NCI-H128 (cell line): ENCODE data around the gene MYORG.
"Not testable (repeated sequence)": the region's sequence is repeated elsewhere in the genome, so short reads cannot be mapped to it uniquely, and the experiment has no call there.

Experiments
- DNase-seq: peaks from one replicate; lab custom pipeline; 2025; ENCODE audit not compliant: unreplicated experiment; lab: John Stamatoyannopoulos, UW

Gene MYORG

DNA sequence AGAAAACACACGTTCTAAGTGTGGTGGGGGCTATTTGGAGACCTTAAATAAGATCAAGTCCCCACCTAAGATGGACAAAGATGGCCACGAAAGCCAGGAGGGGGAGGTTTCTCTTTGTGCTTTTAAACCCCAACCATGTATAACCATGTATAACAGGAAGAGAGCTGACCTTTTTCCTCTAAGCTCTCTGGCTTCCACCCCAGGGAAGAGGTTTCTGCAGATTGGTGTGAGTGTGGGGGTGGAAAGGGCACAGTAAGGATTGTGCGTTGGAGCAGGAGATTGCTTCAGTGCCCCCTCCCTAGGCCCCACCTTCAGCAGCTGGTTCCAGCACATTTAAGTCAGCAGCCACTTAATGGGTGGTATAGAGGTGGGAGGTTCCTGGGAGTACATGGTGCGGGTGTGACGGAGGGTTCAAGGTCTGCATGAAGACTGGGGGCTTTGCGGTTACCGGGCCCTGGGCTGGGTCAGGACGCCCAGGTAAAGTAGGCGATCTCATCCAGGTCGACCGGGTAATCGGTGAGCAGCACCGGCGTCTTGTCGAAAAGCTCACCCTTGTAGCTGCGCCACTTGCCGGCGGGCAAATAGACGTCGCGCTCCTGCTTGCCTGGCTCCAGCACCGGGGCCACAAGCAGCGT lies 6.2 kb downstream of the MYORG start:
- no peak for DNase-seq

DNA sequence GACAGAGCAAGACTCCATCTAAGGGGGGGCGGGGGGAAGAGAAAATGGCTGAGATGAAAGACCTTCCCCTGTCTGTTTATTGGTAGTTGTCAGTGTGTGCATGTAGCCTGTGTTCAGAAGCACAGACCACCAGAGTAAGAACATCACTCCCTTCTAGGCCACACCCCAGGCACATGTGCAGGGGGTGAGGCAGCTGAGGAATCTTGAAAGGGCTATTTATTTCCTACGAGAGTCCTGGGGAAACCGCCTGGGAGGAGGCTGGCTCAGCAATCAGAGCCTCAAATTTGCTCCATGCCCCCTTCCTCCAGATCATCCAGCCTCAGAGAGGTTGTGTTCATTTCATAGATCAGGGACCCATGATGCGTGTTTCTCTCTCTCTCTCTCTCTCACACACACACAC lies 7.1 kb downstream of the MYORG start:
- no peak for DNase-seq

DNA sequence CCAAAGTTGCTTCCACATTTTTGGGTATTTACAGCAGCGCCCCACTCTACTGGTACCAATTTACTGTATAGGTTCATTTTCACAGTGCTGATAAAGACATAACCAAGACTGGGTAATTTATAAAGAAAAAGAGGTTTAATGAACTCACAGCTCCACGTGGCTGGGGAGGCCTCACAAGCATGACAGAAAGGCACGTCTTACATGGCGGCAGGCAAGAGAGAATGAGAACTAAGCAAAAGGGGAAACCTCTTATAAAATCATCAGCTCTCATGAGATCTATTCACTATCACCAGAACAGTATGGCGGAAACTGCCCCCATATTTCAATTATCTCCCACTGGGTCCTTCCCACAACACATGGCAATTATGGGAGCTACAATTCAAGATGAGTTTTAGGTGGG lies 7.9 kb downstream of the MYORG start:
- not testable (repeated sequence) for DNase-seq

DNA sequence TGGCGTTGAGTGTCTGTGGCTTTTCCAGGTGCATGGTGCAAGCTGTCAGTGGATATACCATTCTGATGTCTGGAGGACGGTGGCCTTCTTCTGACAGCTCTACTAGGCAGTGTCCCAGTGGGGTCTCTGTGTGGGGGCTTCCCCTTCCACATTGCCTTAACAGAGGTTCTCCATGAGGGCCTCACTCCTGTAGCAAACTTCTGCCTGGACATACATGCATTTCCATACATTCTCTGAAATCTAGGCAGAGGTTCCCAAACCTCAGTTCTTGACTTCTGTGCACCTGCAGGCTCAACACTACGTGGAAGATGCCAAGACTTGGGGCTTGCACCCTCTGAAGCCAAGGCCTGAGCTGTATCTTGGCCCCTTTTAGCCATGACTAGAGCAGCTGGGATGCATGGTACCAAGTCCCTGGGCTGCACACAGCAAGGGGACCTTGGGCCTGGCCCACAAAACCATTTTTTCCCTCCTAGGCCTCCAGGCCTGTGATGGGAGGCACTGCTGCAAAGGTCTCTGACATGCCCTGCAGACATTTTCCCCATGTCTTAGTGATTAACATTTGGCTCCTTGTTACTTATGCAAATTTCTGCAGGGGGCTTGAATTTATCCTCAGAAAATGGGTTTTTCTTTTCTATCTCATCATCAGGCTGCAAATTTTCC lies 8.8 kb downstream of the MYORG start:
- not testable (repeated sequence) for DNase-seq

DNA sequence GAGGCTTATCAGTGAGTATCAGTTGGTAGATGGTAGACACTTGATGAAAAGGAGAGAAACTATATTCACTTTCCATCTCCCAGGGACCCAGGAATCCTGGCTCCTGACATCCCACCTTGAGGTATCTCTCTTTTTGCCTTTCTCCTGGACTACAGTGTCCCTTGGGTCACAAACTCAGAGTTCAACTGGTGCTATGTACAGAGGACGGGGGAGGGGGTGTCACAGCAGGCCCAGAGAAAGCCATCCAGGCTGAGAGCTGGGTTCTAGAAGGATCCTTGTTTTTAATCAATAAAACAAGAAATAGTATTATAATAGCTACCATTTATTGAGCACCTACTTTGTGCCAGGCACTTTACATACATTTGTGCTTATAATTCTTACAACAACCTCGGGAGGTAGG lies 10.3 kb downstream of the MYORG start:
- DNase-seq = no peak

DNA sequence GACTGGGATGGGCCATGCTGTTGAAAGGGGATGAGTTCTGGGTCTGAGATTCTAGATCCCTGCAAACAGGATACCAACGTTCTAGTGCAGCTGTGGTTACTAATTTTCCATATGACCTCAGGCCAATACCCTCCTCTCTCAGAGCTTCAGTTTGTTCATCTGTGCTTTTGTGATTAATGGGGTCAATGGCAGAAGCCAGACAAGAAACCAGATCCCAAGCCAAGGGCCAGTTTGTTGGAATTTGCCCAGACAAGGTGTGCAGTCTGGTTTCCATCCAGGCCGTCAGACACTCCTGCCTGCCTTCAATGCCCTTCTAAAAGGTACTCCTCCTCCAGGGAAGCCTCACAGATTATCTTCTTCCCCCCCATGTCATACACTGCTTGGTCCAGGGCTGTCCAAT lies 11.4 kb downstream of the MYORG start:
- DNase-seq = no peak

DNA sequence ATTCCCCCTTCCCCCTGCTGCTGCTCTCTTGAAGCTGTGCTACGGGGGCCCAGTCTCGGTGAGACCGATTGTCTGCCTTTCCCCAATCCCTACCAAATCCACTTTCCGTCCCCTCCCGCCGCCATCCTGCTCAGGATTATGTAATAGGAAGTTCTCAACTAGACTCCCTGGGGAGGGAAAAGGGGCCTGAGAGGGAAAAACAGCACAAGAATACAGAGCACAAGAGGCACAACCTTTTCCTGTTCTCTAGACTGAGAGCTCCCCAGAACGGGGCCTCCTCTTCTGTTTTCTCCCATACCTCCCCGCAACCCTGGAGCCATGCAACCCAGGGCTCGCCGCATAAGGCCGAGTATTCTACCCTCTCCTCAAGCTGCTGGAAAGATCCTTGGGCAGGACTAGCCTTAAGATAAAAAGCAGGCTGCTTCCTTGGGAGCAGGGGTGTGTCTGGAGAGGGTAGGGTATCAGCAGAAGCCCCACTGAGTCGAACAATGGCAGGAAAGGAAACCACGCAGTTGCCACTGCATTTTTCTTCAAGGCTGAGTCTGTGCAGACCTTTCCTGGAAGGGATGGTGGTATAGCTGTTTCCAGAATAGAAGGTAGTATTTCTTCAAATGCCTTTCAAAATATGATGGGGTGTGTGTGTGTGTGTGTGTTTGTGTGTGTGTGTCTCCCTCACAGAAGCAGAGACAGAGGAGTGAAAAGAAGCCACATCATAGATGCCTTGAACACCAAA lies 12.9 kb downstream of the MYORG start:
- DNase-seq = no peak

DNA sequence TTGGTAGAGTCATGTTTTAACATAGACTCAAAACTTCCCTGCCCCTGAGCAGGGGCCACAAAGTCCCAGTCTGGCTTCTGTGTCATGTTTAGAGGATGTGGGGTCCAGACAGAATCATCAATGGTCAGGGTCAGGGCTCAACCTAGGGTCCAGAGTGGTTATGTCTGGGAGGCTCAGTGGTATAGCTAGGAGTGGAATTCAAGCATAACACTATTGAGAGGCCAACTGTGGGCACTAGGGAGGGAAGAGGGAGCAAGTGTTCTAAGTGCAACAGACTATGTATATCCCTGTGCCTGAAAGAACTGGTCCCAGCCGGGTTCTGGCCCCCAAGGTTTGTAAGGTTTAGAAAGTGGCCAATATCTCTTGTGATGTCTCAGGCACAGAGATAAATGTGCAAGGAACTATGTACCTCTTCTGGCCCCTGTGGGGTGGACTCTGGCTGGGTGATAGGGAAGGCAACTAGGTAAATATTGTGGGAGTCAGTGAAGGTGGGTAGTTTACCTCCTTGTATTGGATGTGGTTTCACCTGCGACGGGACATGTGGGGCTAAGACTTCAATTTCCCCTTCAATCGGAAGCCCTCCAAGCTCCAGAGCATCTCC lies 14.0 kb downstream of the MYORG start:
- DNase-seq = no peak

DNA sequence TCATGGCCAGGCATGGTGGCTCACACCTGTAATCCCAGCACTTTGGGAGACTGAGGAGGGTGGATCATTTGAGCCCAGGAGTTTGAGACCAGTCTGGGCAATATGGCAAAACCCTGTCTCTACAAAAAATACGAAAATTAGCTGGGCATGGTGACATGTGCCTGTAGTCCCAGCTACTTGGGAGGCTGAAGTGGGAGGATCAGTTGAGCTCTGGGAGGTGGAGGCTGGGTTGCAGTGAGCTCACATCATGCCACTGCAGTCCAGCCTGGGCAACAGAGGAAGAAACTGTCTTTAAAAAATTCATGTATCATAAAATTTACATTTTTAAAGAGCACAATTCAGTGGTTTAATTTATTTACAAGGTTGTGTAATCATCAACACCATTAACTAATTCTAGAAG lies 23.7 kb downstream of the MYORG start:
- DNase-seq = not testable (repeated sequence)

DNA sequence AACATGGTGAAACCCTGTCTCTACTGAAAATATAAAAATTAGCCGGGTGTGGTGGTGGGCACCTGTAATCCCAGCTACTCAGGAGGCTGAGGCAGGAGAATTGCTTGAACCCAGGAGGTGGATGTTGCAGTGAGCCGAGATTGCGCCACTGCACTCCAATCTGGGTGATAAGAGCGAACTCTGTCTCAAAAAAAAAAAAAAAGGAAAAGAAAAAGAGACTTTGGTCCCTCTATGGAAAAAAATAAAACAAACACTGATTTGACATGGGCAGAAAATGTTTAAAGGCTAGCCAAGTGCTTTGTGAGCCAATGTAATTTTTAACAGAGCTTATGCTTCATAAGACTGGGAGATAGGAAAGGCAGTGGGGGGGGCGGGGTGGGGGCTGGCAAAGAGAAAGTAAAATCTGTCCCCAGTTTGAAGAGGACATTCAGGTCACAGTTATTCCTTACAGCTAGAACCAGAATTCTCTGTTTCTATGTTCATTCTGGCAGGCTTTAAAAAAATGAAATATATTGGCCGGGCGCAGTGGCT lies 24.5 kb downstream of the MYORG start:
- DNase-seq = not testable (repeated sequence)

DNA sequence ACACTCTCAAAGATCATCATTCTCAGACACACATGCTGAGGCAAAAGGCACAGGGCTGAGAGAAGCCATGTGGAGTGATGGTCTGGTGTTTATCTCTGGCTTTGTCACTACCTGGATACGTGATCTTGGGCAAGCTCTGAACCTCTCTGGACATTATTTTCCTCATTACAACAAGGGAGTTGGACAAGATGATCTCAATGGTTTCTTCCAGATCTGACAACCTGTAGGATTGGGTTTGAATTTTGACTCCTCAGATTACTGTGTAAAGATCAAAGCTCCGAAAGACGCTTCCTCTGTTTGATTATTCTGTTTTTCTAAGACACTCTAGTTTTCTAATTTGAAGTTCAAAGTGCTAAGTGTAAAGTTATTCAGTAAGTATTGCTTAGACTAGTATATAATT lies 27.4 kb downstream of the MYORG start:
- DNase-seq = no peak

DNA sequence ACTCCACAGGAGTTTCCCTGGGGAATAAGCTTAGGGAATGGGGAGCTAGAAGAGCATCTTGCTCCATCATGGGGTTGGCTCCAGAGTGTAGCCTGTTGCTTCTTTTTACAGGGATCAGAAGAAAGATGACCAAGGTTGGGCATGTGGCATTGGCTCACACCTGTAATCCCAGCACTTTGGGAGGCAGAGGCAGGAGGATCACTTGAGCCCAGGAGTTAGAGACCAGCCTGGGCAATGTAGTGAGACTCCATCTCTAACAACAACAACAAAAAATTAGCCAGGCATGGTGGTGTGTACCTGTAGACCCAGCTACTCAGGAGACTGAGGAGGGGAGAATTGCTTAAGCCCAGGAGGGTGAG lies 28.9 kb downstream of the MYORG start:
- no peak for DNase-seq

DNA sequence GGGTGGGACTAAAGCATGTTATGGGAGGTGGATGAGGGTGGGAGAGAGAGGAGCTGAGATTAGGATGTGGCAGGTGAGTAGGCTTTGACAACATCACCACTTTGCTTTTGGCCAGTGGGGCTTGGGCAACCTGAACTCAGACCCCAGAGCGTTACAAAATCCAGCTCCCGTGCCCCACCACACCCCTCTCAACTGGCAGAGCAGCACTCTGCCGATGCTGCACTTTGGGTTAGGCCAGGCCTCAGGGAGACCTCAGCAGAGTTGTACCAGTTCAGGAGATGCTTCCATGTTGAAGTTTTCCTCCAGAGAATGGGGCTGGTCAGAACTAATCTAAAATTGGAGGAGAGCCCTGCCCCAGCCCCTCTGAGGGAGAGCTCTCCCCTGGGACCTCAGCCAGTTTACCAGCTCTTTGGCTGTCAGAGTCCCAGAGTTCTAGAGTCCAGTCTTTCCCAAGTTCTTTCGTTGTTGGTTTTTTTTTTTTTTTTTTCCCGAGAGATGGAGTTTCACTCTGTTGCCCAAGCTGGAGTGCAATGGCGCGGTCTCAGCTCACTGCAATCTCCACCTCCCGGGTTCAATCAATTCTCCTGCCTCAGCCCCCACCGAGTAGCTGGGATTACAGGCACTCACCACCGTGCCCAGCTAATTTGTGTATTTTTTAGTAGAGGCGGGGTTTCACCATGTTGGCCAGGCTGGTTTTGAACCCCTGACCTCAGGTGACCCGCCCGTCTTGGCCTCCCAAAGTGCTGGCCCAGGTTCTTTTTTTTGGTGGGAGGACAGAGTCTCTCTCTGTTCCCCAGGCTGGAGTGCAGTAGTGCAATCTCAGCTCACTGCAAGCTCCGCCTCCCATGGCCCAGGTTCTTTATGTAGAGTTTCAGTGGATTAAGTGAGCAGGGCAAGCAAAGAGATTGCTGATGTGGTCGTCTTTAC lies 29.6 kb downstream of the MYORG start:
- no peak for DNase-seq

DNA sequence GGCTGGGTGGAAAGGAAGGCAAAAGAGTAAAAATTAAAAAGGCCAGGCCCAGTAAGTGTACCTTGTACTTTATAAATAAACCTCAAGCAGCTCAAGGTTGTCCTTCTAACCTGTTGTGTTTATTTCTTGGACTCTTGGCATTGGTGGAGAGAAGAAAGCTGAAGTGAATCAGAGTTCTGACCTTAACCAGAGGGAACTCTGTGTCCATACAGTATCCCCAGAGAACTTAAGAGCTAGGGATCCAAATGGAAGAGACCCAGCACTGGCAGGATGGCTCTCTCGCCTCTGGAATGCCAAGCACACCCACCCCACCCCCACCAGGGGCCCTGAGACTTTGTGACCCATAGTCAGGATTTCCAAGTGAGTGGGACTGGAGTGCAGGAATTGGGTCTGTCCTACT lies 33.1 kb downstream of the MYORG start:
- no peak for DNase-seq

DNA sequence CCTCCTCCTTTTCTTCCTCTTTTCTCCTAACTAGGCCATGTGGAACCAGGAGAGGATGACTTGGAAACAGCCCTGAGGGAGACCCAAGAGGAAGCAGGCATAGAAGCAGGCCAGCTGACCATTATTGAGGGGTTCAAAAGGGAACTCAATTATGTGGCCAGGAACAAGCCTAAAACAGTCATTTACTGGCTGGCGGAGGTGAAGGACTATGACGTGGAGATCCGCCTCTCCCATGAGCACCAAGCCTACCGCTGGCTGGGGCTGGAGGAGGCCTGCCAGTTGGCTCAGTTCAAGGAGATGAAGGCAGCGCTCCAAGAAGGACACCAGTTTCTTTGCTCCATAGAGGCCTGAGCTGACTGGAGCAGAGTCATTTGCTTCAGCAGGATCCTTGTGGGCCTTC lies 33.6 kb downstream of the MYORG start:
- no peak for DNase-seq

DNA sequence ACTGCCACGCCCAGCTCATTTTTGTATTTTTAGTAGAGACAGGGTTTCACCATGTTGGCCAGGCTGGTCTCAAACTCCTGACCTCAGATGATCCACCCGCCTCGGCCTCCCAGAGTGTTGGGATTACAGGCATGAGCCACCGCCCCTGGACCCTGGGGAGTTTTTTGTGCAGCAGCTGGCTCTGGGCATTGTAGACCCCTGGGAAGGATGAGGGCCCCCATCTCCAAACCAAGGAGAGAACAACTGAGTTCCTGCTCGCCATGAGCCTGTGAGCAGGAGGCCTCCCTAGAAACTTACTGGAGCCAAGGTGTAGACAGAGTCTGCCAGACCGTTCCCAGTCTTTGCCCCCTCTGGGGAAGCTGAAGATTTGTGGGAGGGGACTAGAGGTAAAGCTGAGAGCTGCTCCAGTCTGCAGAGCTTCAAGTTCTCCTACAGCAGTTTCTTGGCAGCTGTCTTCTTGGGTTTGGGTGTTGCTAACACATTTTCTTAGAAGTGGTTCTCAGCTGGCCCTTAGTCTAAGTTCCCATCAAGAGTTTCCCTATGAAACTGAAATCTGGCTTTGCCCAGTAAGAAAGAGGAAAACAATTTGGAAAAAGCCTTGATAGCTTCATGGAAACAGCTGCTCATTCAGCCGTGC lies 34.9 kb downstream of the MYORG start:
- no peak for DNase-seq

DNA sequence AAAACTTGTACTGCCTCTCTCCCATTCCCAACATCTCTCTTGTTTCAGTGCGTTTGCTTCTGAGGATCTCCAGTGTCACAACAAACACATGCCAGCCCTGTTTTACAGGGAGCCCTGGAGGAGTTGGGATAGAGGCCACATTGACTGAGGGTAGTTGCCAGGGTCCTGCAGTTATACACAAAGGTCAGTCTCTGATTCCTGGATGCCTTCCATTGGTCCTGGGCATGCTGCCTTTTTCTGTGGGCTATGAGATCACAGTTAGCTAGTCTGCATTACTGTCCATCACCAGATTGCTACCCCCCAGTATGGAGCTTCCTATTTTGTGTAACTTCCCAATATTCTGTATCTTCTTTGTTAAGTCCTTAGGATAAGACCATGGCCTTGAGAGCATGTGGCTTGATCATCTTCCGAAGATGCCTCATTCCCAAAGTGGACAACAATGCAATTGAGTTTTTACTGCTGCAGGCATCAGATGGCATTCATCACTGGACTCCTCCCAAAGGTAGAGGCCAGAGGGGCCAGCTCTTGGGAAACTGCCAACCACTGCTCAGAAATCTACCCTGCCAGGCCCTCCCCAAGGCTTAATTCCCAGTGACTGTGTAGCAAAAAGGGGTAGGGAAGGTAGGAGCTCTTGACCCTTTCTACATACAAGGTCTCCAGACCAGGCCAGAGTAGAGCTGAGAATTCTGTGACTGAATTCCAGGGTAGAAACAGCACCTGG lies 37.9 kb downstream of the MYORG start:
- DNase-seq = no peak

DNA sequence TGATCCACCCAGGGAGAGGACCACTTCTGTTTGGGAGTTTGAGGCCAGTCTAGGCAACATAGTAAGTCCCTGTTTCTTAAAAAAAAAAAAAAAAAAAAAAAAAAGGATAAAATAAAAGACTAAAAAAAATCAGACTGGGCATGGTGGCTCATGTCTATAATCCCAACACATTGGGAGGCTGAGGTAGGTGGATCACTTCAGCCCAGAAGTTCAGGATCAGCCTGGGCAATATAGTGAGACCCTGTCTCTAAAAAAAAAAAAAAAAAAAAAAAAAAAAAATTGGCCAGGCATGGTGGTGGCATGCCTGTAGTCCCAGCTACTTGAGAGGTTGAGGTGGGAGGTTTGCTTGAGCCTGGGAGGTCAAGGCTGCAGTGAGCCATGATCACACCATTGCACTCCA lies 38.6 kb downstream of the MYORG start:
- DNase-seq = not testable (repeated sequence)

DNA sequence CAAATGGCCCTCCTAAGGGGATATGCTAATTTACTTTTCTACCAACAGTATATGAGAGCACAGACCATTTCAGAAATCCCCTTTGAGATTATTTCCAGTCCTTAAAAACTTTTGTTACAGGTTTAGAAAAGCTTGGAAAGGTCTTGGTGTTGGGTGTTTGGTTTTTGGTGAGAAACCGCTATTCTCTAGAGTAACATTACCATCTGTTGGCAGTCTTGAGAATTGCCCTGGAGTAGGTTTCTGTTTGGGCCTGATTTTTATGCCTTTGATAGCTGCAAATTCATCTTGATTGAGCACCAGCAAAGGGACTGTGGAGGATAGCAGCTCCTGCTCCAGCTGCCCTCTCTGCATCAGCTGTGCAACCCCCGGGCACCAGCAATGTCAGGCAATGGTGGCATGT lies 39.3 kb downstream of the MYORG start:
- DNase-seq = no peak

DNA sequence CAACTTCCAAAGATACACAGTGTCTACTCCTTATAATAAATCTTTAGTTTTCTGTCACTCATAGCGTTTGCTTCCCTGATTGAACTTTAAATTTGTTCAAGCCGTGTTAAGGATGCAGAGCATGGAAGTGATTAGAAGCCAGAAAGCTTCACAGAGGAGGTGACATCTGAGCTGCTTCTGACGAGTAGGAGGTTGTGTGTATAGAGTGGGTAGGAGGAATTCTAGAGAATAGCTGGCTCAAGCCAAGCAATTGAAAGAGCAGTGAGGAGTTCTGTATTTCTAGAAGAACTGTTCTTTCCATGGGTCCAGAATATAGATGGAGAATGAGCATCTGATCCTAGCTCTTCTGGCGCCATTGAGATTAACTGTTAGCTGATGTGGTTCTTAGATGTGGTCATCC lies 41.3 kb downstream of the MYORG start:
- DNase-seq = no peak
